ENCODE results near the gene TINAGL1. TPM values are rescaled to one million over a fixed set of nuclear protein-coding genes. Genes with fewer than 3 reads are reported as not detected.
A peak's percentile ranks its signal among the peaks of the same experiment; 100 is the strongest.

The TINAGL1 gene
- total RNA-seq, 1 donor from 2014 or later: 91.9 TPM

DNA sequence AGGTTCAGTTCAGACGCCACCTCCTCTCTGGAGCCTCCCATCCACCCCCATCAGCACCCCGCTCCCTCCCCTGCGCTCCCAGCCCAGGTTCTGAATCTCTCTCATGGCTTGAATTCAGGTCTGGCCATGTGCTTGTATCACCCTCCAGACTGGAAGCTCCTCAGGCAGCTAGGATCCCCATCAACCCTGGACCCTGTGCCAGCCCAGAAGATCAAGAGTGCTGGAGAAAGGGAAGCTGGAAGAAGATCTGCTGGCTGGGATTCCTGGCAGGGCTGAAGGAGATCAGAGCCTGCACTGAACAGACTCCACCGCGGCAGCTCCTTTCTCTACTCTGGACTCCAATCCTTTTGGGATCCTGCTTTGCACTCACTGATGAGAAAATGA is 11.7 kb upstream of the TINAGL1 start:
- DNase-seq (ENCODE audit: low spot score): peak; percentile 62
- peak; percentile 61 for ATAC-seq
- intact Hi-C loops (cut with DNase I): no loop called here

DNA sequence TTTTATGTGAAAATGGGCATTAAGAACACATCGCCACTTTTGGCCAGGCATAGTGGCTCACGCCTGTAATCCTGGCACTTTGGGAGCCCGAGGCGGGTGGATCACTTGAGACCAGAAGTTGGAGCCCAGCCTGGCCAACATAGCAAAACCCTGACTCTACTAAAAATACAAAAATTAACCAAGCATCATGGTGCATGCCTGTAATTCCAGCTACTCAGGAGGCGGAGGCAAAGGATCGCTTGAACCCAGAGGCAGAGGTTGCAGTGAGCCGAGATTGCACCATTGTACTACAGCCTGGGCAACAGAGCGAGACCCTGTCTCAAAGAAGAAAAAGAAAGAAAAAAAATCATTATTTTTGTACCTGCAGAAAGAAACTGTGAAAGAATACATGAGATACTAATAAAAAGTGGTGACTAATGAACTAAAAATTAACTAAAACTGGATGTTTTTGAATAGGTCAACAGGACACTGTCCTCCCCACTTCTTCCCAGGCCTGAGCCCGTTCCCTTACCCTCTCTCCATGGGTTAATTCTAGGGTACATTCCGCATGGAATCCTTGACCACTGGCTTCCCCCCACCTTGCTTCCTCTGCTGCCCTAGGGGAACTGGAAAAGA is 8.3 kb upstream of the TINAGL1 start:
- ATAC-seq: no peak
- intact Hi-C loops (cut with DNase I): no loop called here
- peak; percentile 47 for DNase-seq (ENCODE audit: low spot score)

DNA sequence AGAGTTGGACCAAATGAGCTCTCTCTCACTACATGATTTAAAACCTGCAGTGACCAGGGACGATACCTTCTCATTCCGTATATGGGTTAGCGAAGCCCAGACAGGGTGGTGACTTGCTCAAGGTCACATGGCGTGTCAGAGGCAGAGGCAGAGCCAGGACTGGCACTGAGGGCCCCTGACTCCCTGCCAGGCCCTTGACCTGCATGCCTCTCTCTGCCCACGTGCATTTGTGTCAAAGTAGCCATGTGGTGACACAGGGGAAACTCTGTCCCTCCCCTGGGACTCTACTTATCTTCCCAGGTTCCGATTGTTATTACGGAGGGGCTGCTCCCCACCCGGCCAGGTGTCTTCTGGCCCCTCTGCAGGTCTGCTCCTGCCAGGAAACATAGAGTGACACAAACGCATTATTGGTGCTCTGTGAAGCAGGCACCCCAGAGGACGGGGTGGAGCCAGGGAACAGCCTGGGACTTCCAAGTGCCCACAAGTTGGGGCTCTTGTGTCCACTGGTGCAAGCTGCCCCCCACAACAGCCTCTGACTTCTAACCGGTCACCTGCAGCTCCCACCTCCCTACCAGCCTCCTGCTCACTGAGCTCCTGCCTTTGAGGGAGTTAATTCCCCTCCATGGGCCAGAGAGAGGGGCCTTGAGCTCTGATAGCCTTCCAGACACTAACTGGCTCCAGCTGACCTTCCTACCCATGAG is 7.3 kb upstream of the TINAGL1 start:
- DNase-seq (ENCODE audit: low spot score) (peak; percentile 47), ATAC-seq (no peak)
- intact Hi-C loops (cut with DNase I): no loop called here

DNA sequence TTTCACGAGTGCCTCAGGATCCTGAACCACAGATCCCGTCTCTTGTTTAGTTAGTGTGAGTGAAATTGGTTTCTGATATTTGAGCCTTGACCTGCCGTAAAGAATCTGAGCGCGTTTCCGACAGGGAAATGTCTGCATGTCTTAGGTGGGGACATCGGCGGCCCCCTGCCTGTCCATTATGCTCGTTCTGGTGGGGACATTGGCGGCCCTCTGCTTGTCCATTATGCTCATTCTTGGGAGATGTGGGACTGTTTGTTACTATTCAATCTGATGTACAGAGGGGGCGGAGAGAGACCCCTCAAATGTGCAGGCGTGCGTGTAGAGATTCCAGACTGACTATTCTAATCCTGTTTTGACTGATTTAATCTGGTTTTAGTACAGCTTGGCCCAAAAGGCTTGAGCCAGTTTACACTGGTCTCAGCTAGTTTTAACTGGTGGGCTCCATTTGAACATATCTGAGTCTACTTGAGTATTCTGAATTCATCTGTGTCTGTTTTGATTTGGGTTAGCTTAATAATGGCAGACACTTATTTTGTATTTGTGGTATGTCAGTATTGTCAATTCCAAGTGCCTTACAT is 6.6 kb upstream of the TINAGL1 start:
- DNase-seq (ENCODE audit: low spot score): peak; percentile 23
- intact Hi-C loops (cut with DNase I): no loop called here
- ATAC-seq: no peak

DNA sequence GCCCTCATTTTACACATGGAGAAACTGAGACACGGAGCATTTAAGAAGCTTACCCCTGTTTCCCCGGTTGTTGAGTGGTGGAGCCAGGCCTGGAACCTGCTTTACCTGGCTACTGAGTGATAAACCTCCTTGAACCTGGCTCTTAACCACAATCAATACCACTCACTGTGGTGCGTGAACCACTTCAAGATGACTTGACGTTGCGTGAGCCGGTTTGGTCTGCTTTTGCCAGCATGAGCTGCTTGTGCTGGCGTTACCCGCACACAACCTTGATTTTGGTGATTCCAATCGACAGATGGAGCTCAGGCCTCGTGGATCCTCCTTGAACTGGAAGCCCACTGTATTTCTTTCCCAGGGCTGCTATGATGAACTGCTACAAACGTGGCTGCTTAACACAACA is 6.1 kb upstream of the TINAGL1 start:
- no peak for ATAC-seq
- peak; percentile 17 for DNase-seq (ENCODE audit: low spot score)
- intact Hi-C loops (cut with DNase I): no loop called here

DNA sequence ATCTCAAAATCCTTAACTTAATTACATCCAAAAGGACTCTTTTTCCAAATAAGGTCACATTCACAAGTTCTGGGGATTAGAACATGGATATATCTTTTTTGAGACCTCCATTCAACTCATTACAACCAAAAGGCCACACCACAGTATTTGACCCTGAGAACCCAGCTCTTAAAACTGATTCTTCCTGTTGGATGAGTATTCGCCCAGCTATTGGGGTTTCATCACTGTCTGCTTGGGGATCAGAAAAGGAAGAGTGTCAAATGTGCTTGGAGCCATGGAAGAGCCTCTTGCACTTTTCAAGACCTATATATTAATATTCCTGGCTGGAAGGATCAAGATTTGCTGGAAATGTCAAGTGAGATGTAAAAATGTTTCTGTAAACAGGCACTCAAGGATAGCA is 5.4 kb upstream of the TINAGL1 start:
- intact Hi-C loops (cut with DNase I): no loop called here
- DNase-seq (ENCODE audit: low spot score) (no peak), ATAC-seq (no peak)

DNA sequence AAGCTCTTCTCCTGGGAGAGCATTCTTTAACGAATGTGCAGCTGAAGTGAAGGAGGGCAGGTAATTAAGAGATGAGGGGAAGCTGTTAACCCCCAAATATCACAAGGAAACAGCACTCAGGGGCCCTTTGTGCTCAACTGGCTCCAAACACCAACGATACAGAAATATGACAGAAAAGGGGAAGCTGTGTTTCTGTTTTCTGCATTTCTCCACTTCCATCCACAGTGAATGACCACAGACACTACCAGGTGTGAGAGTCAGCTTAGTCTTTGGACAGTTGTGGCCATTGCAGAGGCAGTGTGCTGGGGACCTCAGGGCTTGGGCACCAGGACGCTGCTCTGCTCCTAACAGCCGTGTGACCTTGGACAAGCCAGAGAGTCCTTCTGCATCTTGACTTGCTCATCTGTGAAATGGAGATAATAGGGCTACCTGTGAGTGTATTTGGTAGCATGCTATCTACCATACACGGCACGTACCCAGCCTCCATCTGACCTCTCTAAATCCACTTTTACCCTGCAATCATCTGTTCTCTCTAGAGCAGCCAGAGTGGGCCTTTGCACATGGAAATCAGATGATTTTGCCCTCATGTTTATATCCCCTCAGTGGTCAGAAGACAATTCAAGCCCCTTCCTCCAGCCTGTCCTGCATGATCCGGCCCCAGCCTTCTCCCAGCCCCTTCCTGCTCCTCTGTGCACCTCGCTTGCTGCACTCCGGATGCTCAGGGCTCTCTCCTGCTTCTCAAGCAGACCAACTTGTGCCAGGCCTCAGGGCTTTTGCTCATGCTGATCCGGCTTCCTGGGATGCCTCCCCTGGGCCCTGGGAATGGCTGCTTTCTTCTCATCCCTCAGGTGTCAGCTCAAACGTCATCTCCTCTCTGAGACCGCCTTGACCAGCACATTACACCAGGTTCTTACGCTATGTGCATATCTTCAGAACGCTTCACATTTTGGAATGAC is 4.7 kb upstream of the TINAGL1 start:
- ATAC-seq (no peak), DNase-seq (ENCODE audit: low spot score) (peak; percentile 41)
- intact Hi-C loops (cut with DNase I): no loop called here

DNA sequence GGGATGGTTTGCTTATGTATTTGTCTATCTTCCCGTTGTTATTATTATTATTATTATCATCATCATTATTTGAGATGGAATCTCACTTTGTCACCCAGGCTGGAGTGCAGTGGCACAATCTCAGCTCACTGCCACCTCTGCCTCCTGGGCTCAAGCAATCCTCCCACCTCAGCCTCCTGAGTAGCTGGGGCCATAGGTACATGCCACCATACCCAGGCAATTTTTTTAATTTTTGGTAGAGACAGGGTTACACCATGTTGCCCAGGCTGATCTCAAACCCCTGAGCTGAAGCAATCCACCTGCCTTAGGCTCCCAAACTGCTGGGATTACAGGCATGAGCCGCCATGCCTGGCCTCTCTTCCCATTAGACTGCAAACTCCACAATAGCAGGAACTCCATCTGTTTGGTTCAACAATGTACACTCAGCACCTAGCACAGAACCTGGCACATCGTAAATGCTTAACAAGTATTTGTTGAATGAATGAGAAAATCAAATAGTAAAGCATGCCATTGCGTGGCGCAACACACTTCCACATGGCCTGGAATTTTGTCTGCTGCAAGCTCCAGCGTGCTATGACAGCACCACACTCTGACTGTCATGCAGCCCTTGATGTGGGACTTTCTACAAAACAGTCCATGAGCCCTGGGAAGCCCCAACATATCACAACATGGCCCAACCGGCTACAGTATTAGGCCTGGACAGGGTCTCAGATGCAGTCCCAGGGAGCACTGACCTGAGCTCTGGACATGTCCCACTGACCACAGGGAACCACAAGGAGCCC is 3.8 kb upstream of the TINAGL1 start:
- intact Hi-C loops (cut with DNase I): no loop called here
- ATAC-seq (no peak), DNase-seq (ENCODE audit: low spot score) (peak; percentile 35)

DNA sequence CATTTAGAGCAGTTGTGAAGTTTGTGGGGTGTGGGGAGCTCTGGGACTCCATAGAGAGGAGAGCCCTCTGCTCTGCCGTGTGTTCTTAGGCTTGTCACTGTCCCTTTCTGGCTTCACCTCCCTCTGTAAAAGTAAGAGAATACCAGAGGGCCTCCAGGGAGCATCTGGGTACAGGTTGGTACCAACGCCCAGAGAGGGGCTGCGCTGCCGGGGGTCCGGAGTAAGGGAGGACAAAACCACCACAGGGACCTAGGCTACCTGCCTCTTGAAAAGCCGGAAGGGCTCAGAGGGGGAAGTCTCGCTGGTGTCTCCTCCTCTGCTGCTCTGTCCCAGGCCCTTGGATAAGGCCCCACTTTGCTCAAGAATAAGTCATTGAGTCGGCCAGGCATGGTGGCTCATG is 3.1 kb upstream of the TINAGL1 start:
- intact Hi-C loops (cut with DNase I): no loop called here
- DNase-seq (ENCODE audit: low spot score) (peak; percentile 55), ATAC-seq (no peak)

DNA sequence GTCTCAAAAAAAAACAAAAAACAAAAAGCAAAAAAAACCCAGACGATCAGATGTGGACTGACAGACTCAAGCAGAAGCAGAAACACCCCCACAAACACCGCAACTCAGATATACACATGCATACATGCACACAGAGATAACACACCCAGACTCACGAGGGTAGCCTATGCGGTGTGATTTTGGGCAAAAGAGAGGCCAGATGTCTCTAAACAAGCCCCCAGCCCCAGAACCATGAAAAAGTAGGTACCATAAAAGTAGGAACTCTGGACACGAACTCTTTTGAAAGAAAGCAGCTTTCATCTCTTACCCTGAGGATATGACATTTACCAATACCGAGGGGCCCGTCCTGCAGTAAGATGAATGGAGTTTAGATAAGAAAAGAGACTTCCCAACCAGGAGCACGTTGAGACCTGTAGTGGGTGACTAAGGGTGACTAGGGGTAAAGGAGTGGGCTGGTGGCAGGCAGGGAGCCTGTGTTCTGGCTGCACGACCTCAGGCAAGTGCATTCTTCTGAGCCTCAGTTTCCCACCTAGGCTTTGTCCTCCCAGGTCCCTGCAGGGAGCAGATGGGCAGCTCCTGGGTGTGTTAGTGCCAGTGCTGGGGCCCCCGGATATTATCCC is 1.5 kb upstream of the TINAGL1 start:
- ATAC-seq: no peak
- no peak for DNase-seq (ENCODE audit: low spot score)
- intact Hi-C loops (cut with DNase I): no loop called here

DNA sequence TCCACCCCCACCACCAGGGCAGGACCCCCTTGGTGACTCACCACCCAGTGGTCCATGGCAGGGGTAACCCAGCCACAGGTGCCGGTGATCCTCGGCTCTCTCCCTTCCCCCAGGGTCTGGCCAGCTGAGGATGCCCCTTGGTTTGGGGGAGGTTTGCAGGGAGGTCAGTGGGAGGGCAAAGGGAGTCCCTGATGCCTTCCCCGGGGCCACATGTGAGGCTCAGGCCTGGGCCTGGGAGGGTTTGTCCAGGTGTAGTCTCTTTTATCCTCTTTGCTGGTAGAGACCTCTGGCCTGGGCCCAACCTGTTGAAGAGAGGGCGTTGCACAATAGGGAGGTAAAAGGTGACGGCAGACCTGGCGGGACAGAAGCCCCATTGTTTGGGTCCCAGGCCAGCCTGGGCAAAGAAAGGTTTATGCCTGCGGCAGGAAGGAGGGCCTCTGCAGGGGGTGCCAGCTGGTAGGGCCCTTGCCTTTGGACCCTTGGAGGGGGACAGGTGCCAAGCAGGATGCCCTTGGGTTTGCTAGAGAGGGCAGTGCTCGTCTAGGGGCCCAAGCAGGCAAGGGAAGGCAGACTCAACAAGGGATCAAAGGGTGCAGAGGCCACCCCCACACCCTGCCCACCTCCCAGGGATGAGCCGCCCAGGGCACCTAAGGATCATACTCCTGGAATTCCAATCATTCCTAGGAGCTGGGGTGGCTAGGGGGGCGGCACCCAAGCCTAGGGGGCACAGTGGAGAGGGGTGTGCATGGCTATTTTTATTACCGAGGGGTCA is 760 bp upstream of the TINAGL1 start:
- ATAC-seq (no peak), DNase-seq (ENCODE audit: low spot score) (peak; percentile 58)
- intact Hi-C loops (cut with DNase I): no loop called here

DNA sequence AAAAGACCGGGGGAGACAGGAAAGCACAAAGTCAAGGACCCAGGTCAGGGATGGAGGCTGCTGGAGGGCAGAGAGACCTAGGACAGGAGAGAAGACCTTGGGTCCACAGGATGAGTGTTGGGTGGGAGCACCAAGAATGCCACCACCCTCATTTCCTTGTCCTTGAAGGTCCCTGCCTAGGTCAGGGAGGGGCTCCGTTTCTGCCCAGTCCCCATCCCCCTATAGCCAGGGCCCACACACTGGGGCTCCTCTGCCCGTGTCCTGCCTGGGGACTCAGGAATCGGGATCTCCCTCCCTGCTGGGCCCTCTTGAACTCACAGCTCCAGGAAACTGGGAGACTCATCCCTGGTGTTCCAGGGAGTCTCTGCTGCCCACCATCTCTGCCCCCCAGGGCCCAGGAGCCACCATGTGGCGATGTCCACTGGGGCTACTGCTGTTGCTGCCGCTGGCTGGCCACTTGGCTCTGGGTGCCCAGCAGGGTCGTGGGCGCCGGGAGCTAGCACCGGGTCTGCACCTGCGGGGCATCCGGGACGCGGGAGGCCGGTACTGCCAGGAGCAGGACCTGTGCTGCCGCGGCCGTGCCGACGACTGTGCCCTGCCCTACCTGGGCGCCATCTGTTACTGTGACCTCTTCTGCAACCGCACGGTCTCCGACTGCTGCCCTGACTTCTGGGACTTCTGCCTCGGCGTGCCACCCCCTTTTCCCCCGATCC is 584 bp downstream of the TINAGL1 start:
- intact Hi-C loops (cut with DNase I): no loop called here
- no peak for ATAC-seq
- peak; percentile 51 for DNase-seq (ENCODE audit: low spot score)

DNA sequence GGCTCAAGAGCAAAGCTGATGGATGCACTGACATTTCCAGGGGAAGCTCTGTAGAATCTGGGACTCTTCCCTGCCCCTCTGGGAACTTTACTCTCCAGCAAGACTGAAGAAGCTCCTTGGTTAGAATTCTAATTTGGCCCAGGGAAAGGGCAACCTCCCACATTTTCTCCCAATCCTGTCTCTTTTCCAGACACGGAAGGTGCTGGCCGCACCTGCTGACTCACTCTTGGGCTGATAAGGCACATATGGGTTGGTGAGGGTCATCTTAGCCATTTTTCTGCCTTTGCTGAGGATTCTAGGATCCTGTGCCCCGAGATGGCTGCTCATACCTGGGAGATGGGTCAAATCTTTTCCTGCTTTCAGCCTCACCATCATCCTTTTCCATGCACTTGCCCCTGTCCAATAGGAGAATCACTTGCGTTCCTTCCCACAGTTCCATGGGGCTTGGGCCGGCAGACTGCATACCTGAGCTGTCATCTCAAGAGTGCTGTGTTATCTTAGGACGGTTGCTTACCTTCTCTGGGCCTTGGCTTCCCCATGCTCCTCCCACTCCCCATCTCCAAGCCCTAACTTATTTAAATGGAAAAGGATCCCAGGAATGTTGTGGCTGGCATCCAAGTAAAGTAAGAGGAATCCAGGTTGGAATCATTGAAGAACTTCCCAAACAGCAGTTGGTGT is 1.3 kb downstream of the TINAGL1 start:
- intact Hi-C loops (cut with DNase I): no loop called here
- ATAC-seq: no peak
- DNase-seq (ENCODE audit: low spot score): peak; percentile 21

DNA sequence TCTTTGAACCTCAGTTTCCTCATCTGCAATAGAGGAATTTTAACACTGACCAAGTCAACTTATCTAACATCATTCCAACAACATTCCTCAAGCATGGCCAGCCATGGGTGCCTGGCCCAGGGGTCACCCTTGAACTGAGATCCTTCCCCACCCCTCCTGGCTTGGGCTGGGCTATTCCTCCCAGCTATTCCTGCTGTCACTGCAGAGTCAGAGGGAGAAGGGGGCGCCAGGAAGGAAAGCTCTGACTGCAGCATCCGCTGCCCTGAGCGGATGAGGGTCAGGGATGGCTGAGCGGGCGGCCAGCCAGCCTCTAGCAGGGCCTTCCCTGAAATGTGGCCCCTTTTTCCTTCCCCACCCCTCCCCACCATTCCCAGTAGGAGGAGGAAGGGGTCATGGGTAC is 3.1 kb downstream of the TINAGL1 start:
- intact Hi-C loops (cut with DNase I): no loop called here
- DNase-seq (ENCODE audit: low spot score): peak; percentile 35
- no peak for ATAC-seq

DNA sequence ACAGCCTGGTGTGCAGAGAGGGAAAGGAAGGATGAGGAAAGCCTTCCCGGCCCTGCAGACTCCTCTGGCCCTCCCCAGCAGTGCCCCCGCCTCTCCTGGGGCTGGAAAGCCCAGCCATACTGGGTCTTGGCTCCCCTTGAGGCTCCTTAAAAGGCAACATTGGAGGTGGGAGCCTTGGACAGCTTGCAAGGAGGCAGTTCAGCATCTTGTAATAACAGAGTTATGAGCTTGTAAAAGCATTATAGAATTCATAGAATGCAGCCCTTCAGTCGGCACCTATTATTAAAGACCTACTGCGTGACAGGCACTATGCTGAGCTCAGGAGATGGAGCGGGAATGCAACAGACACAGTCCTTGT is 4.2 kb downstream of the TINAGL1 start:
- ATAC-seq: no peak
- intact Hi-C loops (cut with DNase I): no loop called here
- no peak for DNase-seq (ENCODE audit: low spot score)

DNA sequence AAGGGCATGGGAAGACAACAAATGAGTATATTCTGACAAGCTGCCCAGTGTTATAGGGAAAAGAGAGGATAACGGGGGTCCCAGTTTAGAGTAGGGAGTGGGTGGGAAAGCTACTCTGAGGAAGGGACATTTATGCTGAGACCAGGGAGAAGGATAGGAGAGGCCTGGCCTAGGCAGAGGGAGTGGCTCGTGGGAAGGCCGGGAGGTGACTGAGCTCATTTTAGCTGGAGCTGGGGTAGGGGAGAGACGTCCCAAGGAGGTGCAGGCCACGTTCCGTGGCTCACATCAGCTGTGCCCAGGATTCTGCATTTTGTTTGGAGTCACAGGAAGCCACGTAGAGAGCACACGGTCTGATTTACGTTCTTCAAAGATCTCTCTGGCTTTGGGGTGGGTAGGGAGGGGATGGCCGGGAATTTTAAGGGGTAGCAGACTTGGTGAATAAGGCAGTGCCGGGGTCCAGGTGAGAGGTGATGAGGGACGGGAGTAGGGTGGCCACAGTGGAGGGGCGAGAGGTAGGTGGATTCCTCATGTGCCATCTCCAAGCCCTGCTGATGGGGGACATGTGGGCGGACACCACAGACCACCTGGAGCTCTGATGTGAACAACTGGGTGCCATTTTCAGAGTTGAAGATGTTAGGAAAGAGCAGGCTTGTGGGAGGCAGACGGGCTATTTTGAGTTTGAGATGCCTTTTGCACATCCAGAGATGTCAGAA is 4.7 kb downstream of the TINAGL1 start:
- no peak for DNase-seq (ENCODE audit: low spot score)

More for the DNA sequence above, 4.7 kb downstream of the TINAGL1 start:
- no peak for ATAC-seq
- intact Hi-C loops (cut with DNase I): no loop called here

Measured in sciatic nerve (tissue), 2 donors.